Adrenal gland (tissue), 12 donors: Measurements from ENCODE around the gene HSPB9. TPM values are rescaled to one million over a fixed set of nuclear protein-coding genes. Genes with fewer than 3 reads are reported as not detected.

Experiments
- DNase-seq, 7 donors: peaks; one replicate each; pipeline ENCODE4 v3.0.0-alpha.2; 2019 to 2020
- H3K27ac ChIP-seq, 5 donors: fragments of 200-600 bp; sonication (generic) in 4 of 5; 1 replicate in 3 of 5; 2 replicates in 2 of 5; pipeline versions ENCODE4 v1.5.1 to v1.8.0; 2016 to 2020; ENCODE audit warnings: mild to moderate bottlenecking in 1 of 5
- H3K27me3 ChIP-seq: fragments of 200-600 bp; 2 replicates; pipeline ENCODE4 v1.8.0; 2021
- H3K36me3 ChIP-seq, 2 donors: fragments of 200-600 bp; replicated peaks in 1 of 2; 1 replicate in 1 of 2; 2 replicates in 1 of 2; pipeline versions ENCODE4 v1.5.1 to v1.8.0; 2018 to 2022
- H3K4me1 ChIP-seq, 2 donors: fragments of 200-600 bp; replicated peaks in 1 of 2; 1 replicate in 1 of 2; 2 replicates in 1 of 2; pipeline versions ENCODE4 v1.5.1 to v1.8.0; 2018 to 2021
- H3K4me3 ChIP-seq, 4 donors: fragments of 200-600 bp; sonication (generic) in 3 of 4; one replicate each; pipeline ENCODE4 v1.5.1; 2016 to 2018
- H3K9me3 ChIP-seq, 3 donors: fragments of 200-600 bp; sonication (generic) in 1 of 3; replicated peaks in 1 of 3; 1 replicate in 2 of 3; 2 replicates in 1 of 3; pipeline versions ENCODE4 v1.5.1 to v1.8.0; 2016 to 2021
- POLR2A ChIP-seq, 2 donors: fragments of 450-650 bp; IDR thresholded peaks; one replicate each; pipeline ENCODE4 v1.6.1; 2017; ENCODE audit warnings: antibody characterized with exemption in 2 of 2, mild to moderate bottlenecking in 2 of 2, moderate library complexity in 1 of 2
- WGBS, 4 donors: extraction: QIAGEN DNeasy Blood & Tissue Kit in 2 of 4; methylation state at CpG; one replicate each; pipeline versions ENCODE4 v1.1.5 to v1.1.7; 2013 to 2017; 5-methylcytosine and 5-hydroxymethylcytosine counted together
- intact Hi-C, 2 donors: fragments of 100-400 bp; cut with DNase I; formaldehyde crosslinking; loops; one replicate each; pipeline versions ENCODE4 v1.14.1 to v1.15.0; 2022 to 2023
- polyA plus RNA-seq, 3 donors: library from polyadenylated mRNA; stranded (reverse); fragments of 200-250 nt in 2 of 3; fragments of 350-450 nt in 1 of 3; fragmentation: Illumina TruSeq in 1 of 3; extraction: RNeasy Lipid Tissue Mini Kit (QIAGEN cat#74804) in 1 of 3; gene quantifications; one replicate each; pipeline ENCODE4 v1.2.3, GENCODE V29; 2013 to 2014
- total RNA-seq, 9 donors: library from RNA; depleted of rRNA in 4 of 9; stranded (reverse); fragments of >200 nt in 4 of 9; fragments of 120-200 nt in 1 of 9; fragmentation: NEBNext Ultra II Directional in 1 of 9; extraction: Animal tissue kit (Norgen Biotek cat#: 25700) in 1 of 9; gene quantifications; one replicate each; pipeline versions ENCODE4 v1.1.0 to v1.2.4, GENCODE V29; 2013 to 2023
- TF ChIP-seq, protein P1 (sequence below), 6 experiments: fragments of 450-650 bp in 4 of 6; fragments of 200-600 bp in 2 of 6; sonication (generic) in 1 of 6; IDR thresholded peaks; 1 replicate in 5 of 6; 2 replicates in 1 of 6; pipeline versions ENCODE4 v1.5.1 to v1.8.0; 2016 to 2021; ENCODE audit warnings: antibody characterized with exemption in 6 of 6, mild to moderate bottlenecking in 2 of 6, moderate library complexity in 1 of 6
- donor health status: healthy with polysubstance abuse.
- donor health status: Bipolar disorder and iron deficiency.
- donor health status: DM: yes; HTN: yes; CAD: no.
- donor health status: DM: no; HTN: no; CAD: no.
- donor health status: DM: no; HTN: no; CAD: no.
- donor health status: DM: yes; HTN: yes; CAD: no.

Gene HSPB9
- total and polyA plus RNA-seq, 12 donors = 0.14 to 0.72 (median 0.20) TPM; not detected in 5

DNA sequence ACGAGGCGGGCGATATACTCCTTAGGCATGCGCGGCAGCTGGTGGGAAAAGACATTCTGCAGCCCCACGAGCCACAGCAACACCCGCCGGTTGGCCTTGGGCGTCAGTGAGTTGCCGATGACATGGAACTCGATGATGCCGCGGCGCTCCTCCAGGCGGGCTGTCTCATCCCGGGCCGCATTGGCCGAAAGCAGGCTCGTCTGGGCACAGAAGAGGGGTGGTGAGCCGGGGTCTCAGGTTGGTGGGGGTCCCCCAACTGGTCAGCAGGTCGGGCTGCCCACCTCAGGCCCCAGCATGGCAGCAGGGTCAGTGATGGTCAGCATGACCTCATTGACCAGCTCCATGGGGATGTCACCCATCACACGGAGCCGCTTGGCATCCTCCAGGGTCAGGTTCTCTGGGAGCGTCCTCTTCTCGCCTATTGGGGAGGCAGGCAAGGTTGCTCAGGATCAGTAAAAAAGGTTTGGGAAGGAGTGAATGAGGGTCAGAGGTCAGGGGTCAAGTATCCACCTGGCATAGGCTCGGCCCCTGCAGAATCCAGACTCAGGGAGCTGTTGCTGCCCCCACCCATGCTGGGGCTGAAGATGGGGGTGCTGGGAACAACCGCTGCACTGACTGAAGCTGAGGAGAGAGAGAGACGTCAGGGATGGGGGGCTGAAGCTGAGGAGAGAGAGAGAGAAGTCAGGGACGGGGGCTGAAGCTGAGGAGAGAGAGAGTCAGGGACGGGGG lies 5.0 kb upstream of the HSPB9 start:
- peak overlapping the region in 1 of 5 donors; percentile 72 for H3K27ac ChIP-seq
- intact Hi-C loops = loop anchor here in 1 of 2 donors (5.0 kb wide), 2 partner anchors 65 to 90 kb away; partner anchors contain the start of gene KCNH4
- H3K27me3 ChIP-seq = no peaks in the 10 kb centered on the region
- H3K4me3 ChIP-seq = no peak overlapping the region
- H3K9me3 ChIP-seq = no peaks in the 10 kb centered on the region
- DNase-seq = peak in 3 of 7 donors; percentile 50 to 54 (median 54)
- H3K4me1 ChIP-seq = peaks cover 23 to 33% of the 10 kb centered on the region in 2 donors
- H3K36me3 ChIP-seq = peaks cover 0 to 22% of the 10 kb centered on the region in 2 donors
- TF ChIP-seq, protein P1, sequence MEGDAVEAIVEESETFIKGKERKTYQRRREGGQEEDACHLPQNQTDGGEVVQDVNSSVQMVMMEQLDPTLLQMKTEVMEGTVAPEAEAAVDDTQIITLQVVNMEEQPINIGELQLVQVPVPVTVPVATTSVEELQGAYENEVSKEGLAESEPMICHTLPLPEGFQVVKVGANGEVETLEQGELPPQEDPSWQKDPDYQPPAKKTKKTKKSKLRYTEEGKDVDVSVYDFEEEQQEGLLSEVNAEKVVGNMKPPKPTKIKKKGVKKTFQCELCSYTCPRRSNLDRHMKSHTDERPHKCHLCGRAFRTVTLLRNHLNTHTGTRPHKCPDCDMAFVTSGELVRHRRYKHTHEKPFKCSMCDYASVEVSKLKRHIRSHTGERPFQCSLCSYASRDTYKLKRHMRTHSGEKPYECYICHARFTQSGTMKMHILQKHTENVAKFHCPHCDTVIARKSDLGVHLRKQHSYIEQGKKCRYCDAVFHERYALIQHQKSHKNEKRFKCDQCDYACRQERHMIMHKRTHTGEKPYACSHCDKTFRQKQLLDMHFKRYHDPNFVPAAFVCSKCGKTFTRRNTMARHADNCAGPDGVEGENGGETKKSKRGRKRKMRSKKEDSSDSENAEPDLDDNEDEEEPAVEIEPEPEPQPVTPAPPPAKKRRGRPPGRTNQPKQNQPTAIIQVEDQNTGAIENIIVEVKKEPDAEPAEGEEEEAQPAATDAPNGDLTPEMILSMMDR (IDR thresholded peaks at IDR 0.05) = no peak
- no peak for TF ChIP-seq POLR2A (IDR thresholded peaks at IDR 0.05)
- WGBS, 4 donors = 71 to 79% (median 74%) methylated on average over 14 to 30 of the region's 30 CpGs

DNA sequence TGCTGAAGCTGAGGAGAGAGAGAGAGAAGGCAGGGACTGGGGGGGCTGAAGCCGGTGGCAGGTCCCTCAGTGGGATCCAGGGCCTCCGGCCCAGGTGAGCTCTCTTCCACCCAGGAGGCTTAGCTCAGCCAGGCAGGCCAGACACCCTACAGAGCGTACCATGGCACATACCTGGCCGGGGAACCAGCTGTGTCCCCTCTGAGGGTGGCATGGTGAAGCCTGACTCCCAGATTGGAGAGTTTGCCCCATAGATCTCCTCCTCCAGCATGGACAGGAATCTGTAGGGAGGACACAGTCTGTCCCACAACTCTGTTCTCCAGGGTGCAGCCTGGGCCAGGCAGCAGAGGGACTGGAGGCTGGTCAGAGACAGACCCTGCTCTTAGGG lies 4.5 kb upstream of the HSPB9 start:
- H3K9me3 ChIP-seq = no peaks in the 10 kb centered on the region
- H3K36me3 ChIP-seq = peaks cover 0 to 22% of the 10 kb centered on the region in 2 donors
- H3K27ac ChIP-seq = no peak overlapping the region
- H3K4me3 ChIP-seq = no peak overlapping the region
- peaks cover 18 to 28% of the 10 kb centered on the region in 2 donors for H3K4me1 ChIP-seq
- DNase-seq = no peak
- no peaks in the 10 kb centered on the region for H3K27me3 ChIP-seq
- intact Hi-C loops = loop anchor here in 1 of 2 donors (5.0 kb wide), 2 partner anchors 64 to 91 kb away; partner anchors contain the start of gene KCNH4
- 93 to 100% (median 95%) methylated on average over 2 to 4 of the region's 4 CpGs for WGBS, 4 donors
- TF ChIP-seq, protein P1 (IDR thresholded peaks at IDR 0.05) = no peak
- TF ChIP-seq POLR2A (IDR thresholded peaks at IDR 0.05) = no peak

GRCh38 chr17:42118545-42118944 lies 4.1 kb upstream of the HSPB9 start:
- Histone ChIP-seq H3K4me1 (peaks cover 18 to 27% of the 10 kb centered on the region in 2 donors), H3K36me3 (peaks cover 0 to 18% of the 10 kb centered on the region in 2 donors)
- 79 to 85% (median 82%) methylated on average over 2 of the region's 2 CpGs for WGBS, 4 donors

GRCh38 chr17:42119301-42119700 lies 3.3 kb upstream of the HSPB9 start:
- Histone ChIP-seq H3K4me1 (peaks cover 18 to 27% of the 10 kb centered on the region in 2 donors), H3K4me3 (no peak overlapping the region), H3K36me3 (peaks cover 0 to 18% of the 10 kb centered on the region in 2 donors), H3K27ac (no peak overlapping the region), H3K27me3 (no peaks in the 10 kb centered on the region), H3K9me3 (no peaks in the 10 kb centered on the region)
- WGBS, 4 donors = 88 to 91% (median 90%) methylated on average over 18 of the region's 18 CpGs
- intact Hi-C loops = loop anchor here in 1 of 2 donors (5.0 kb wide), 2 partner anchors 63 to 92 kb away; partner anchors contain the start of gene KCNH4
- DNase-seq = no peak
- TF ChIP-seq POLR2A (IDR thresholded peaks at IDR 0.05) = no peak
- TF ChIP-seq, protein P1 (IDR thresholded peaks at IDR 0.05) = no peak

More at GRCh38 chr17:42118545-42118944, 4.1 kb upstream of the HSPB9 start:
- no peak for TF ChIP-seq POLR2A (IDR thresholded peaks at IDR 0.05)
- TF ChIP-seq, protein P1 (IDR thresholded peaks at IDR 0.05) = peak in 5 of 6 experiments; percentile 23 to 56 (median 45)
- Histone ChIP-seq H3K27me3 (no peaks in the 10 kb centered on the region), H3K27ac (no peak overlapping the region), H3K4me3 (no peak overlapping the region), H3K9me3 (no peaks in the 10 kb centered on the region)
- DNase-seq = peak in 1 of 7 donors; percentile 52
- intact Hi-C loops = loop anchor here in 1 of 2 donors (5.0 kb wide), 2 partner anchors 64 to 91 kb away; partner anchors contain the start of gene KCNH4
